Activated T-cell treated with anti-CD3 and anti-CD28 coated beads, Interleukin-2, amount 50 U/mL, for 48 hours (primary cell): ENCODE results near the gene ELAVL4.

Experiments
- DNase-seq, 2 experiments: peaks; one replicate each; pipeline ENCODE4 v3.0.0-alpha.2; 2020

The ELAVL4 gene

GRCh38 chr1:50108497-50109059, at the start of gene ELAVL4:
TSS of gene ELAVL4 (plus strand) at chr1:50108920. CDS start at chr1:50109190, 270 bp downstream.
- no peak for DNase-seq

GRCh38 chr1:50060279-50060678, 48.4 kb upstream of the ELAVL4 start:
- DNase-seq: no peak

GRCh38 chr1:50066806-50067205, 41.9 kb upstream of the ELAVL4 start:
- no peak for DNase-seq

GRCh38 chr1:50074931-50075330, 33.8 kb upstream of the ELAVL4 start:
- DNase-seq: no peak

GRCh38 chr1:50077273-50077672, 31.4 kb upstream of the ELAVL4 start:
- DNase-seq: no peak

- no peak for DNase-seq
These were observed 27.7 kb upstream of the ELAVL4 start for GRCh38 chr1:50080904-50081586.

- DNase-seq: no peak
These were observed 24.3 kb upstream of the ELAVL4 start for GRCh38 chr1:50084389-50084788.

- no peak for DNase-seq
These were observed 17.7 kb upstream of the ELAVL4 start for GRCh38 chr1:50091068-50091467.

- DNase-seq: no peak
These were observed 13.0 kb upstream of the ELAVL4 start for GRCh38 chr1:50095716-50096115.

- DNase-seq: no peak
These were observed 11.6 kb upstream of the ELAVL4 start for GRCh38 chr1:50097021-50097679.

- DNase-seq: no peak
These were observed 10.9 kb upstream of the ELAVL4 start for GRCh38 chr1:50097791-50098190.

- DNase-seq: no peak
These were observed 10.1 kb upstream of the ELAVL4 start for GRCh38 chr1:50098591-50099021.

GRCh38 chr1:50099654-50100053, 9.1 kb upstream of the ELAVL4 start:
- no peak for DNase-seq

- no peak for DNase-seq
These were observed 5.1 kb upstream of the ELAVL4 start for GRCh38 chr1:50103615-50104081.

- DNase-seq: no peak
These were observed 3.3 kb upstream of the ELAVL4 start for GRCh38 chr1:50105433-50105832.

- no peak for DNase-seq
These were observed 2.5 kb upstream of the ELAVL4 start for GRCh38 chr1:50106095-50106761.

- no peak for DNase-seq
These were observed 396 bp downstream of the ELAVL4 start for GRCh38 chr1:50109116-50109515.

- no peak for DNase-seq
These were observed 941 bp downstream of the ELAVL4 start for GRCh38 chr1:50109647-50110075.

GRCh38 chr1:50110151-50110550, 1.4 kb downstream of the ELAVL4 start:
- DNase-seq: no peak

- DNase-seq: no peak
These were observed 1.9 kb downstream of the ELAVL4 start for GRCh38 chr1:50110656-50111055.

GRCh38 chr1:50111503-50111902, 2.8 kb downstream of the ELAVL4 start:
- DNase-seq: no peak

GRCh38 chr1:50112193-50112592, 3.5 kb downstream of the ELAVL4 start:
- DNase-seq: no peak

GRCh38 chr1:50123071-50123470, 14.4 kb downstream of the ELAVL4 start:
- no peak for DNase-seq
